ENCODE measurements around the gene KLK12.
A peak's percentile ranks its signal among the peaks of the same experiment; 100 is the strongest.

KLK12 gene

DNA sequence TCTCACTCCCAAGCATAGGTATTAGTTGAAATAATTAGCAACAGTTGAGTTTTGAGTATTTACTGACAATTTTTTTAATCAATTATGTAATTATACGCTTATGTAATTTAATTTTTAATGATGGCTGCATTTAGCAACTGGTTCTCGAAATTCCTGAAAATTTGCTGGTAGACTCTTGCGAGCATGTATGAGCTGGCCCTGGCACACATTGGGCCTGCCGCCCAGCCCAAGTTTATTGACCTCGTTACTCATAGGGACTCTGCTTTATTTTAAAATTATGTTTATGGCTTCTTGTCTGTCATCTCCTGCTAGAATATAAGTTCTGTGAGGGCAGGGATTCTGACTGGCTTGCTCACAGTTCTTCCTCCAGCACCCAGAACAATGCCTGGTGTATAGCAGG, 41.2 kb upstream of the KLK12 start:
- no peak for DNase-seq (ENCODE audit: low read depth, low spot score)
- Histone ChIP-seq H3K27ac (ENCODE audit: low read length) (no peak overlapping the region), H3K36me3 (ENCODE audit: control insufficient read depth, insufficient read depth, low read length) (no peaks in the 10 kb centered on the region), H3K4me3 (ENCODE audit: low read length) (no peak overlapping the region), H3K27me3 (ENCODE audit: control insufficient read depth, insufficient read depth, low read length) (no peaks in the 10 kb centered on the region), H3K9me3 (ENCODE audit: control insufficient read depth, insufficient read depth, low read length) (no peaks in the 10 kb centered on the region), H3K4me1 (ENCODE audit: control insufficient read depth, insufficient read depth, low read length) (peaks cover 2% of the 10 kb centered on the region; the same call in 1 of the 2 replicates)
- no CpG with 5 or more reads among the region's 5 CpGs for WGBS (ENCODE audit: insufficient coverage, insufficient read length)

DNA sequence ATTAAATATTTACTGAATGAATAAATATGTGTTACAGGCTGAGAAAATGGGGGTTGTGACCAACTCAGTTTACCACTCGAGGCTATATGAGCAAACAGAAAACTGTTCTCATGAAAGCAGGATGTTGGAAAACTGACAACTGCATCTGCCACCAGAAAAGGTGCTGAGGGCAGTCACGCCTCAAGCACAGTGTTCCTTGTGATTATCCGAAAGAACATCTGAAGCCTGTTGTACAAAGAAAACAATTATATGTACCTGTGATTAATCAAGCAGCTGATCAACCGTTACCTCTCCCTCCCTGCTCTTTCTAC, 36.2 kb upstream of the KLK12 start:
- H3K4me1 ChIP-seq (ENCODE audit: control insufficient read depth, insufficient read depth, low read length), result no peaks in the 10 kb centered on the region
- no peak for DNase-seq (ENCODE audit: low read depth, low spot score)
- H3K9me3 ChIP-seq (ENCODE audit: control insufficient read depth, insufficient read depth, low read length), result no peaks in the 10 kb centered on the region
- no peaks in the 10 kb centered on the region for H3K27me3 ChIP-seq (ENCODE audit: control insufficient read depth, insufficient read depth, low read length)
- H3K4me3 ChIP-seq (ENCODE audit: low read length), result no peak overlapping the region
- WGBS (ENCODE audit: insufficient coverage, insufficient read length), result no CpG with 5 or more reads among the region's 4 CpGs
- H3K36me3 ChIP-seq (ENCODE audit: control insufficient read depth, insufficient read depth, low read length), result no peaks in the 10 kb centered on the region
- H3K27ac ChIP-seq (ENCODE audit: low read length), result no peak overlapping the region

DNA sequence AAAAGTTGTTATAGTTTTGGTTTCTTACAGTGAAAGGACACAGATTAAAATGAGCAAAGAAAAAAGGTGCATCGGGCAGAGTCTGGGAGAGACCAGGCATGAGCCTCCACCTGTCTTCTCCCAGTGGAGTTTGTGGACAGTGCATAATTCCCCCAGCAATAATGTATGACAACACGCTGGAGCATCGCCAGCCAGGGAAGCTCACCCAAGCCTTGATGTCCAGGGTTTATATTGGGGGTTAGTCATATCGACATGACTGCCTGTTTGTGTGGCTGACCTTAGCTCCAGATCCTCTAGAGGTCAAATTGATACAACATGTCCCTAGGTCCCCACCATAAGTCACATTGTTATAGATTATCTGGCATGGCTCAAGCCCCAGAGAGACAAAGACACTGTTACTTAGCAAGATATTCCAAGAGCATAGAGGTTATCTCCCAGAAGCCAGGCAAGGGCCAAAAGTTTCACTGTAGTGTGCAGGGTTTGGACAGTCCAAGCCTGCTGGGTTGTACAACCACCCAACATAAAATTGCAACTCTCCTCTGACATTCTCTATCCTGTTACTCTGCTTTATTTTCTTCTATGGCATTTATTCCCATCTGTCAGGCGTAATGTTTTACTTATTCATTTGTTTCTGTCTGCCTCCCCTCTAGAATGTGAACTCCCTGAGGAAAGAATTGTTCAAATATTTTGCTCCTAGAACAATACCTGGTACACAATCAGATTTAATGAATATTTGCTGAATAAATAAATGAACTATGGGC, 35.7 kb upstream of the KLK12 start:
- no CpG with 5 or more reads among the region's 5 CpGs for WGBS (ENCODE audit: insufficient coverage, insufficient read length)
- no peaks in the 10 kb centered on the region for H3K9me3 ChIP-seq (ENCODE audit: control insufficient read depth, insufficient read depth, low read length)
- no peaks in the 10 kb centered on the region for H3K36me3 ChIP-seq (ENCODE audit: control insufficient read depth, insufficient read depth, low read length)
- no peak for DNase-seq (ENCODE audit: low read depth, low spot score)
- H3K4me1 ChIP-seq (ENCODE audit: control insufficient read depth, insufficient read depth, low read length), result no peaks in the 10 kb centered on the region; the same call in 1 of the 2 replicates
- H3K27ac ChIP-seq (ENCODE audit: low read length), result no peak overlapping the region
- no peaks in the 10 kb centered on the region for H3K27me3 ChIP-seq (ENCODE audit: control insufficient read depth, insufficient read depth, low read length)
- H3K4me3 ChIP-seq (ENCODE audit: low read length), result no peak overlapping the region

DNA sequence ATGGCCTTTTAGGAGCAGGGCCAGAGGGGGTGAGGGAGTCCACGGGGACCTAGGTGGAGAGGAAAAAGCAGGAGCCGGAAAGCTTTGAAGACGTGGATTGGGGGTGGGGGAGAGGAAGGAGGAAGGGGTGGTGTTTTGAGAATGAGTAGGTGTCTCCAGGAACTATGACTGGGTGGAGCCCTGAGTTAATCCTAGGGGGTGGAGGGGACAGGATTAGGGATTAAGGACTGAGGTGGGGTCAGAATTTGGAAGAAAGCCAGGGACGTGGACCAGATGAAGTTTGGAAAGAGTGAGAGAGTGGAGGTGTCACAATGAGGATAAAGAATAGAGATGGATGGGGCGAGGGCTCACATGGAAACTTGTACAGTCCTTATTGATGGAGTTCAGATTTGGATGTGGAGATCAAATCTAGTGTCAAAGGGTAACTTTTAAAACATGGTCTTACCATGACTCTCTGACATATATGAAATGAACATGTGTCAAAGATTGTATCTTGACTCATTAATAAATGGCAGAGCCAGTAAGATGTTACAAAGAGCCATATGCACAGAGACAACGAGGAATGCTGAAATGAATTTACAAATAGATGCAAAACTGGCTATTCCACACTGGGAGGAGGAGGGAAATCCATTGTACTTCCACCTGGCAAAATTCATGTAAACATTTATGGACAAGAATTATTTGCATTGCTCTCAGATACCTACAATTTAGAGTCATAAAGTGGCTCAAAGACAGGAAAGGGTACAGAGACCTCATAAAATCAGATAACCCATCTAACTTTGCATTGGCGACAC, 31.8 kb upstream of the KLK12 start:
- DNase-seq (ENCODE audit: low read depth, low spot score), result no peak
- Histone ChIP-seq H3K4me3 (ENCODE audit: low read length) (no peak overlapping the region), H3K36me3 (ENCODE audit: control insufficient read depth, insufficient read depth, low read length) (no peaks in the 10 kb centered on the region), H3K4me1 (ENCODE audit: control insufficient read depth, insufficient read depth, low read length) (no peaks in the 10 kb centered on the region; the same call in 1 of the 2 replicates), H3K27me3 (ENCODE audit: control insufficient read depth, insufficient read depth, low read length) (no peaks in the 10 kb centered on the region), H3K27ac (ENCODE audit: low read length) (no peak overlapping the region), H3K9me3 (ENCODE audit: control insufficient read depth, insufficient read depth, low read length) (no peaks in the 10 kb centered on the region)
- 100% methylated on average over 3 of the region's 7 CpGs for WGBS (ENCODE audit: insufficient coverage, insufficient read length)

DNA sequence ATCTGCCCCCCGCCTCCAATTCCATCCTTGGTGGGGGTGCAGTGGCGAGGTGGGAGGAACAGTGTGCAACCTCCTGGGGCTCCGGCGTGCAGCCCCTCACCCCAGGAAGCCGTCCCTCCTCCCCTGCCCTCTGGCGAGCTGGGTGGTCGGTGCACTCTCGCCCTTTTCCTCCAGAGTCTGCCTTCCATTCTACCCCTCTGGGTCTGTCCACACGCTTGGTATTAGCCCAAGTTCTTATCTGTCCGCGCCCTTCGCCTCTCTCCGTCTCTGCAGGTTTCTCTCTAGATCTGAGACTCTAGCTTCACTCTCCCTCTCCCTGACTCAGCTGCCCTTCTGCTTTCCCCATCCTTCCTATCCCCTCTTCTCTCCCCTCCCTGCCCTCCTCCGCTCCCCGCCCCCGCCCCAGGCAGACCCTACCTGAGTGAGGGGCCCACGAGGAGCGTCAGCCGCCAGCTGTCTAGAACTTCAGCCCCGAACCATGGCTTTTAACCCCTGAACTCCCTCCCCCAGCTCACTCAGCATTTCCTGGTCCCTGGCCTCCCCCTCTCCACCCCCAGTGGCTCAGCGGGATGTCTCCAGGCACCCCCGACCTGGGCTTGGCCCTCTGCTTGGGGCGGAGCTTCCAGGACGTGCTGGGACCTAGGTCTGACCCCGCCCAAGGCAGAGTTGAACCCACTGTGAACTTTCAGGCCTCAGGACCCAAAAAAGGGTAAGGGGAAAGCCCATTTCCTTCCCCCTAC, 30.6 kb upstream of the KLK12 start:
- Histone ChIP-seq H3K4me3 (ENCODE audit: low read length) (peak overlapping the region; percentile 52; the same call in 1 of the 2 replicates), H3K27me3 (ENCODE audit: control insufficient read depth, insufficient read depth, low read length) (no peaks in the 10 kb centered on the region), H3K9me3 (ENCODE audit: control insufficient read depth, insufficient read depth, low read length) (no peaks in the 10 kb centered on the region), H3K36me3 (ENCODE audit: control insufficient read depth, insufficient read depth, low read length) (no peaks in the 10 kb centered on the region), H3K27ac (ENCODE audit: low read length) (no peak overlapping the region), H3K4me1 (ENCODE audit: control insufficient read depth, insufficient read depth, low read length) (no peaks in the 10 kb centered on the region; the same call in 1 of the 2 replicates)
- DNase-seq (ENCODE audit: low read depth, low spot score), result no peak
- no CpG with 5 or more reads among the region's 25 CpGs for WGBS (ENCODE audit: insufficient coverage, insufficient read length)

DNA sequence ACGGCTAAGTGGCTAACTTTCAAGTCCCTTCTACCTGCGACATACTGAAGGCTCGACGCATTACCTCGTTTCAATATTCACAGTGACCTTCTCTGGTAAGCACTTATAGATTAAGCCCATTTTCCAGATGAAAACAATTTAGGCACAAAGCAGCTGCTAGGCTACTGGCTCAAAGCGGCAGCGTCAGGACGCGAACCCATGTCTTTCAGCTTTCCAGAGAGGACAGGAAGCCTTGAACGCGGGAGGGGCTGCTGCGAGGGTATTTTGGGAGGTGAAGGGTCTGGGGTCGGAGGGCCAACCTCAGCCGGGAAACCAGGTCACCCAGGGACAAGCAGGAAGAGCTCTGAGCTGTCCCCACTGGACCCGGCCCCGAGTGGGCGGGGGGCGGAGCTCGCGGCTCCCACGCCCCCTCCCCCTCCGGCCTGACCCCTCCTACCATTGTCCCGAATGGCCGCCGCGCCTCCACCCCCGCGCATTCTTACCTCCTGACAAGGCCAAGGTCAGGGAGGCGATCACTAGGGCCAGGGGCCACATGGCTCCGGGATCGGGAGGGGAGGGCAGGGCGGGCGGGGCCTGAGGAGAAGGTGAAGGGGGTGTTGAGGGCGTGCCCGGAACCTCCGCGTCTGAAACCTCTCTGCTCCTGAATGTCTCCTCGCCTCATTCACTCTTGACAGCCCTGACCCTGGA, 29.9 kb upstream of the KLK12 start, which contains the start of gene KLK13:
Gene KLK13, minus strand, starts transcription at position 559 of the 687 bp plus-strand sequence. Its CDS starts 25 bp downstream, at position 534.
- no CpG with 5 or more reads among the region's 38 CpGs for WGBS (ENCODE audit: insufficient coverage, insufficient read length)
- no peak for DNase-seq (ENCODE audit: low read depth, low spot score)

DNA sequence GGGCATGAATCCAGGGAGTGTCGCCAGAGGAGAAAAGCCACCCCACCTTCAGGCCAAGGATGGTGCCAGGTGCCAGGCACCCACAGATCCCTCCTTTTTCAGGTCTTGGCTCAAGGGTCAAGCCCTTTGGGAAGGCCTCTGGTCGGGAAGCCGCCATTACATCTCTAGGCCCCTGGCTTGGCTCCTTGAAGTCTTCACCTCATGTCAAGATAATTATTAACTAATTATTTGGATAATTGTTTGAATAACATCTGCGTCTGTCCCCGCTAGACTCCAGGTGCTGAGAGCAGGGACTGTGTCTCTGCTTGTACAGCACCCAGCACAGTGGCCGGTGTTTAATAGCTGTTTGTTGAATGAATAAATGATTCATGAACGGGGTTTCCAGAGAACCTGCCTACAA, 28.9 kb upstream of the KLK12 start:
- no CpG with 5 or more reads among the region's 7 CpGs for WGBS (ENCODE audit: insufficient coverage, insufficient read length)
- no peaks in the 10 kb centered on the region for H3K36me3 ChIP-seq (ENCODE audit: control insufficient read depth, insufficient read depth, low read length)
- H3K27ac ChIP-seq (ENCODE audit: low read length), result no peak overlapping the region
- H3K9me3 ChIP-seq (ENCODE audit: control insufficient read depth, insufficient read depth, low read length), result no peaks in the 10 kb centered on the region
- no peak overlapping the region for H3K4me3 ChIP-seq (ENCODE audit: low read length)
- DNase-seq (ENCODE audit: low read depth, low spot score), result no peak
- no peaks in the 10 kb centered on the region for H3K27me3 ChIP-seq (ENCODE audit: control insufficient read depth, insufficient read depth, low read length)
- H3K4me1 ChIP-seq (ENCODE audit: control insufficient read depth, insufficient read depth, low read length), result no peaks in the 10 kb centered on the region; the same call in 1 of the 2 replicates

More for the DNA sequence above, 29.9 kb upstream of the KLK12 start, which contains the start of gene KLK13:
- Histone ChIP-seq H3K27ac (ENCODE audit: low read length) (no peak within 1 kb of the TSS), H3K27me3 (ENCODE audit: control insufficient read depth, insufficient read depth, low read length) (no peaks in the 10 kb centered on the region), H3K36me3 (ENCODE audit: control insufficient read depth, insufficient read depth, low read length) (no peaks in the 10 kb centered on the region), H3K4me3 (ENCODE audit: low read length) (peak within 1 kb of the TSS; percentile 52; the same call in 1 of the 2 replicates), H3K9me3 (ENCODE audit: control insufficient read depth, insufficient read depth, low read length) (no peaks in the 10 kb centered on the region), H3K4me1 (ENCODE audit: control insufficient read depth, insufficient read depth, low read length) (no peaks in the 10 kb centered on the region; the same call in 1 of the 2 replicates)

DNA sequence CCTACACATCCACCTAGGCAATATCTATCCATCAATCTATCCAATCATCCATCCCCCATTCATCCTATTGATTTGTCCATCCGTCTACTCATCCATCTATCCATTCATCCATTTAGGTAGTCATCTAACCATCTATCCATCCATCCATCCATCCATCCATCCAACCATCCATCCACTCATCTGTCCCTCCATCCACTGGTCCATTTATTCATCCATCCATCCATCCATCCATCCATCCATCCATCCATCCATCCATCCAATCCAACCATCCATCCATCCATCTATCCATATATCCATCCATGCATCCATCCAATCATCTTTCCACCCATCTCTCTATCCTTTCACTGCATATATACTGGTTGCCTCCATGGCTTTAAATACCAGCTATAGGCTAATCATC, 26.2 kb upstream of the KLK12 start:
- Histone ChIP-seq H3K27me3 (ENCODE audit: control insufficient read depth, insufficient read depth, low read length) (no peaks in the 10 kb centered on the region), H3K27ac (ENCODE audit: low read length) (no peak overlapping the region), H3K9me3 (ENCODE audit: control insufficient read depth, insufficient read depth, low read length) (no peaks in the 10 kb centered on the region), H3K36me3 (ENCODE audit: control insufficient read depth, insufficient read depth, low read length) (no peaks in the 10 kb centered on the region), H3K4me3 (ENCODE audit: low read length) (no peak overlapping the region), H3K4me1 (ENCODE audit: control insufficient read depth, insufficient read depth, low read length) (no peaks in the 10 kb centered on the region; the same call in 1 of the 2 replicates)
- DNase-seq (ENCODE audit: low read depth, low spot score), result no peak
- 100% methylated on average over 1 of the region's 1 CpG for WGBS (ENCODE audit: insufficient coverage, insufficient read length)

DNA sequence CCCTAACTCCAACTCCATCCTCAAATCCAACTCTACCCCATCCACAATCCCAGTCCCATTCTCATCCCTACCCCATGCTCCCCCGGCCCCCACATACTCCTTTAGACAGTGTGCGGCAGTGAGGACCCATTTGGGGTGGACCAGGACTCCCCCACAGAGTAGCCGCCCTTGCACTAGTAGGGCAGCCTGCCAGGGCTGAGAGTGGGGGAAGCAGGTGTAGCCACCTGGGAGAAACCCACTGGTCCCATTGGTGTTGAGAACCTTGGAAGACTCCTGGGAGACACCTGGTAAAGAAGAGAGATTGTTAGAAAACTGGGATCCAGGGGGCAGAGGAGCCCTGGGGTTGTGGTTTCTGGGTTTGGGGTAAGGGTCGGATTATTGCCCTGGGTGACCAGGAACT, 25.5 kb upstream of the KLK12 start:
- WGBS (ENCODE audit: insufficient coverage, insufficient read length), result 100% methylated on average over 1 of the region's 4 CpGs
- no peak for DNase-seq (ENCODE audit: low read depth, low spot score)
- Histone ChIP-seq H3K36me3 (ENCODE audit: control insufficient read depth, insufficient read depth, low read length) (no peaks in the 10 kb centered on the region), H3K4me3 (ENCODE audit: low read length) (no peak overlapping the region), H3K27me3 (ENCODE audit: control insufficient read depth, insufficient read depth, low read length) (no peaks in the 10 kb centered on the region), H3K9me3 (ENCODE audit: control insufficient read depth, insufficient read depth, low read length) (no peaks in the 10 kb centered on the region), H3K27ac (ENCODE audit: low read length) (no peak overlapping the region), H3K4me1 (ENCODE audit: control insufficient read depth, insufficient read depth, low read length) (no peaks in the 10 kb centered on the region)

DNA sequence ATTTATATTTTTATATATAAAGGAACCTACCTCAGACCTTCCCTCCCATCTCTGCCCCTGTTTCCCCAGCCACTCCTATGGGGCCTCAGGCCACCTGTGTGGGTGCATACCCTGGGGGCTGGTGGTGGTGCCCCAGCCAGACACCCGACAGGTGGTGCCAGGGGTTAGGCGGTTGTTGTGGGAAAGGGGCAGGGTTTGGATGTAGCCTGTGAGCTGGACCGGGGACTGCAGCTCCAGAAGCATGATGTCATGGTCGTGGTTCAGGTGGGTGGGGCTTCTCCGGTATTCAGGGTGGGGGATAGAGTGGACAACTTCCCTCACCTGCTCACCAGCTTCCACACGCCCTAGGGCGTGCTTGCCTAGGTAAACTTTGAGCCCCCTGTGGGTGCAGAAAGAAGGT, 24.9 kb upstream of the KLK12 start:
- H3K27me3 ChIP-seq (ENCODE audit: control insufficient read depth, insufficient read depth, low read length), result no peaks in the 10 kb centered on the region
- no peak overlapping the region for H3K27ac ChIP-seq (ENCODE audit: low read length)
- no peak overlapping the region for H3K4me3 ChIP-seq (ENCODE audit: low read length)
- no peaks in the 10 kb centered on the region for H3K4me1 ChIP-seq (ENCODE audit: control insufficient read depth, insufficient read depth, low read length)
- DNase-seq (ENCODE audit: low read depth, low spot score), result no peak
- H3K9me3 ChIP-seq (ENCODE audit: control insufficient read depth, insufficient read depth, low read length), result no peaks in the 10 kb centered on the region
- WGBS (ENCODE audit: insufficient coverage, insufficient read length), result no CpG with 5 or more reads among the region's 7 CpGs
- H3K36me3 ChIP-seq (ENCODE audit: control insufficient read depth, insufficient read depth, low read length), result no peaks in the 10 kb centered on the region

Measured in iPS DF 6.9 (cell line).